ENCODE results near the gene GABRB1. TPM values are rescaled to one million over a fixed set of nuclear protein-coding genes. Genes with fewer than 3 reads are reported as not detected.

GABRB1 gene
- total and polyA plus RNA-seq, 2 of the 8 experiments (the other 6 are each of a cell fraction or from before 2014, with no cell fraction given), result 0.22 to 0.38 TPM

GRCh38 chr4:46986922-46987638 is 44.3 kb upstream of the GABRB1 start (continued):
- no peak for TF ChIP-seq CHD7 (IDR thresholded peaks at IDR 0.05; ENCODE audit: insufficient replicate concordance, low read length)

Data from H1 (cell line).